ENCODE results near the gene GAS7. TPM values are rescaled to one million over a fixed set of nuclear protein-coding genes. Genes with fewer than 3 reads are reported as not detected.
A peak's percentile ranks its signal among the peaks of the same experiment; 100 is the strongest.

The GAS7 gene
- total RNA-seq, 1 experiment from 2014 or later: 12.3 TPM

- peaks cover under 1% of the 10 kb centered on the region for H3K9me3 Mint-ChIP-seq
- ATAC-seq (peak; percentile 84), DNase-seq (ENCODE audit: low spot score) (peak; percentile 63)
- H3K4me3 Mint-ChIP-seq: no peak overlapping the region
- no peaks in the 10 kb centered on the region for H3K36me3 Mint-ChIP-seq
- peaks cover 3% of the 10 kb centered on the region for H3K4me1 Mint-ChIP-seq
- ChIA-PET CTCF (interaction anchor here (0.6 to 2.3 kb wide), 45 partner anchors 8 to 416 kb away, joined by 3 to 35 read pairs (median 5); partner anchors contain the start of gene RCVRN), POLR2A (no interaction called here)
- no peaks in the 10 kb centered on the region for H3K27me3 Mint-ChIP-seq (ENCODE audit: low read depth)
- TF ChIP-seq CTCF (IDR thresholded peaks at IDR 0.05) (0 out of 2 replicates have a peak, but pooled peaks have one; percentile 44), NR1H2 (CRISPR knock-in tag; IDR thresholded peaks at IDR 0.05) (no peak)
- H3K27ac Mint-ChIP-seq: no peak overlapping the region
Observed at GRCh38 chr17:9982159-9982558, 216.2 kb downstream of the GAS7 start.

GRCh38 chr17:9981344-9981915 lies 217.0 kb downstream of the GAS7 start:
- Mint-ChIP-seq H3K4me3 (no peak overlapping the region), H3K36me3 (no peaks in the 10 kb centered on the region), H3K9me3 (no peaks in the 10 kb centered on the region), H3K4me1 (peaks cover 3% of the 10 kb centered on the region), H3K27me3 (ENCODE audit: low read depth) (no peaks in the 10 kb centered on the region), H3K27ac (no peak overlapping the region)
- ATAC-seq (no peak), DNase-seq (ENCODE audit: low spot score) (no peak)
- CTCF ChIA-PET: interaction anchor here (0.8 to 2.3 kb wide), 30 partner anchors 7 to 417 kb away, joined by 3 to 35 read pairs (median 6); partner anchors contain the start of gene RCVRN
- TF ChIP-seq E2F4 (CRISPR knock-in tag; IDR thresholded peaks at IDR 0.05; ENCODE audit: borderline replicate concordance, low read depth) (no peak), ZNF121 (CRISPR knock-in tag; IDR thresholded peaks at IDR 0.05) (no peak), NFE2L1 (CRISPR knock-in tag; IDR thresholded peaks at IDR 0.05) (no peak), NR3C1 (CRISPR knock-in tag; conservative IDR thresholded peaks at IDR 0.05; ENCODE audit: low read depth) (no peak), HMGA2 (CRISPR knock-in tag; IDR thresholded peaks at IDR 0.05) (no peak), NR1H2 (CRISPR knock-in tag; IDR thresholded peaks at IDR 0.05) (no peak)
- POLR2A ChIA-PET: no interaction called here

GRCh38 chr17:9979463-9979995 lies 218.9 kb downstream of the GAS7 start:
- ChIA-PET POLR2A (no interaction called here), CTCF (interaction anchor here (1.1 kb wide), 1 partner anchor 8 kb away, joined by 3 read pairs; no protein-coding TSS in a partner anchor)
- TF ChIP-seq JAZF1 (CRISPR knock-in tag; IDR thresholded peaks at IDR 0.05) (no peak), ZBTB21 (CRISPR knock-in tag; IDR thresholded peaks at IDR 0.05; ENCODE audit: borderline replicate concordance) (no peak), TP53 (CRISPR knock-in tag; IDR thresholded peaks at IDR 0.05) (no peak), MXD4 (CRISPR knock-in tag; IDR thresholded peaks at IDR 0.05; ENCODE audit: borderline replicate concordance) (no peak), GABPB1 (CRISPR knock-in tag; IDR thresholded peaks at IDR 0.05) (no peak), E2F1 (CRISPR knock-in tag; IDR thresholded peaks at IDR 0.05) (no peak), ZNF396 (CRISPR knock-in tag; IDR thresholded peaks at IDR 0.05; ENCODE audit: borderline replicate concordance) (no peak), ZNF121 (CRISPR knock-in tag; IDR thresholded peaks at IDR 0.05) (no peak), OVOL2 (CRISPR knock-in tag; IDR thresholded peaks at IDR 0.05; ENCODE audit: borderline replicate concordance) (no peak), RELA (CRISPR knock-in tag; IDR thresholded peaks at IDR 0.05; ENCODE audit: borderline replicate concordance) (no peak), ZNF263 (CRISPR knock-in tag; IDR thresholded peaks at IDR 0.05; ENCODE audit: low read depth) (no peak), CBFB (CRISPR knock-in tag; IDR thresholded peaks at IDR 0.05; ENCODE audit: low read depth) (no peak), ZNF512 (CRISPR knock-in tag; IDR thresholded peaks at IDR 0.05; ENCODE audit: borderline replicate concordance) (no peak), NR2C2 (CRISPR knock-in tag; IDR thresholded peaks at IDR 0.05) (no peak), HMGXB4 (CRISPR knock-in tag; IDR thresholded peaks at IDR 0.05) (no peak), ZMAT4 (CRISPR knock-in tag; IDR thresholded peaks at IDR 0.05) (no peak), GRHL2 (CRISPR knock-in tag; IDR thresholded peaks at IDR 0.05; ENCODE audit: insufficient replicate concordance, severe bottlenecking) (no peak), MYBL2 (CRISPR knock-in tag; IDR thresholded peaks at IDR 0.05) (no peak), TEAD1 (CRISPR knock-in tag; IDR thresholded peaks at IDR 0.05) (no peak)
- Mint-ChIP-seq H3K27me3 (ENCODE audit: low read depth) (no peaks in the 10 kb centered on the region), H3K9me3 (no peaks in the 10 kb centered on the region), H3K36me3 (no peaks in the 10 kb centered on the region), H3K4me1 (peaks cover 9% of the 10 kb centered on the region), H3K4me3 (no peak overlapping the region), H3K27ac (no peak overlapping the region)
- ATAC-seq: no peak
- no peak for DNase-seq (ENCODE audit: low spot score)

Data from WTC11 (cell line).